ENCODE data around the gene SLC35F4.

SLC35F4 gene

GRCh38 chr14:57547131-57547530 lies 318.8 kb downstream of the SLC35F4 start:
- H3K9me3 ChIP-seq (ENCODE audit: control insufficient read depth in 2 of 2, low read length in 2 of 2) = peaks cover 0 to 6% of the 10 kb centered on the region in 2 donors
- H3K9ac ChIP-seq (ENCODE audit: low read length in 2 of 2) = no peak overlapping the region
- H3K36me3 ChIP-seq (ENCODE audit: control insufficient read depth in 2 of 2, insufficient read depth in 2 of 2, low read length in 2 of 2) = no peaks in the 10 kb centered on the region
- no peaks in the 10 kb centered on the region for H3K4me1 ChIP-seq (ENCODE audit: control insufficient read depth, insufficient read depth, low read length)
- H3K27me3 ChIP-seq (ENCODE audit: control insufficient read depth in 1 of 2, insufficient read depth in 2 of 2, low read length in 2 of 2) = no peaks in the 10 kb centered on the region
- no peak overlapping the region for H3K4me3 ChIP-seq (ENCODE audit: low read length in 2 of 2)
- no peak overlapping the region for H3K27ac ChIP-seq (ENCODE audit: low read length)

- no peaks in the 10 kb centered on the region for H3K9me3 ChIP-seq (ENCODE audit: control insufficient read depth in 2 of 2, low read length in 2 of 2)
Measured at GRCh38 chr14:57533214-57533613, 332.7 kb downstream of the SLC35F4 start.

GRCh38 chr14:57530571-57530970 lies 335.3 kb downstream of the SLC35F4 start:
- Histone ChIP-seq H3K9ac (ENCODE audit: low read length in 2 of 2) (no peak overlapping the region), H3K9me3 (ENCODE audit: control insufficient read depth in 2 of 2, low read length in 2 of 2) (peaks cover 0 to 5% of the 10 kb centered on the region in 2 donors), H3K4me3 (ENCODE audit: low read length in 2 of 2) (no peak overlapping the region), H3K27me3 (ENCODE audit: control insufficient read depth in 1 of 2, insufficient read depth in 2 of 2, low read length in 2 of 2) (no peaks in the 10 kb centered on the region), H3K27ac (ENCODE audit: low read length) (no peak overlapping the region), H3K4me1 (ENCODE audit: control insufficient read depth, insufficient read depth, low read length) (no peaks in the 10 kb centered on the region), H3K36me3 (ENCODE audit: control insufficient read depth in 2 of 2, insufficient read depth in 2 of 2, low read length in 2 of 2) (no peaks in the 10 kb centered on the region)

More at GRCh38 chr14:57533214-57533613, 332.7 kb downstream of the SLC35F4 start:
- Histone ChIP-seq H3K27ac (ENCODE audit: low read length) (no peak overlapping the region), H3K9ac (ENCODE audit: low read length in 2 of 2) (no peak overlapping the region), H3K4me1 (ENCODE audit: control insufficient read depth, insufficient read depth, low read length) (no peaks in the 10 kb centered on the region), H3K4me3 (ENCODE audit: low read length in 2 of 2) (no peak overlapping the region), H3K36me3 (ENCODE audit: control insufficient read depth in 2 of 2, insufficient read depth in 2 of 2, low read length in 2 of 2) (no peaks in the 10 kb centered on the region), H3K27me3 (ENCODE audit: control insufficient read depth in 1 of 2, insufficient read depth in 2 of 2, low read length in 2 of 2) (no peaks in the 10 kb centered on the region)

DNA sequence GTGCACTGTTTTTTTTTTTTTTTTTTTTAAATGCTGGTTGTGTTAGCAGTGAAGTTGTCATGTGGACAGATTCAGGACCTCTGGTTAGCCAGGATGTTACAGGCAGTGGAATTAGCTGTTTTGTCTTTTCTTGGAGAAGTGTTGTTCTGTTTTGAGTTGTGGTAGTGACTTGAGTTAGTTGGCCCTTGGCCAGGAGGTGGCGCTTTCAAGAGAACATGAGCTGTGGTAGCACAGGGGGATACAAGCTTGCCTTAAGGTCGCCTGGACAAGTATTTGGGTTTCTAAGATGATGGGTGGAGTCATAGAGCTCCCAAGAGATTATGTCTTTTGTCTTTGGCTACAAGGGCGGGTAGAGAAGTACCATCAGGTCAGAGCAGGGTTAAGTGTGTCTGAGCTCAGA lies 338.9 kb downstream of the SLC35F4 start:
- no peak overlapping the region for H3K9ac ChIP-seq (ENCODE audit: low read length in 2 of 2)
- H3K36me3 ChIP-seq (ENCODE audit: control insufficient read depth in 2 of 2, insufficient read depth in 2 of 2, low read length in 2 of 2) = no peaks in the 10 kb centered on the region
- no peak overlapping the region for H3K27ac ChIP-seq (ENCODE audit: low read length)
- no peaks in the 10 kb centered on the region for H3K27me3 ChIP-seq (ENCODE audit: control insufficient read depth in 1 of 2, insufficient read depth in 2 of 2, low read length in 2 of 2)
- no peaks in the 10 kb centered on the region for H3K4me1 ChIP-seq (ENCODE audit: control insufficient read depth, insufficient read depth, low read length)
- H3K9me3 ChIP-seq (ENCODE audit: control insufficient read depth in 2 of 2, low read length in 2 of 2) = peaks cover 0 to 5% of the 10 kb centered on the region in 2 donors
- H3K4me3 ChIP-seq (ENCODE audit: low read length in 2 of 2) = no peak overlapping the region

DNA sequence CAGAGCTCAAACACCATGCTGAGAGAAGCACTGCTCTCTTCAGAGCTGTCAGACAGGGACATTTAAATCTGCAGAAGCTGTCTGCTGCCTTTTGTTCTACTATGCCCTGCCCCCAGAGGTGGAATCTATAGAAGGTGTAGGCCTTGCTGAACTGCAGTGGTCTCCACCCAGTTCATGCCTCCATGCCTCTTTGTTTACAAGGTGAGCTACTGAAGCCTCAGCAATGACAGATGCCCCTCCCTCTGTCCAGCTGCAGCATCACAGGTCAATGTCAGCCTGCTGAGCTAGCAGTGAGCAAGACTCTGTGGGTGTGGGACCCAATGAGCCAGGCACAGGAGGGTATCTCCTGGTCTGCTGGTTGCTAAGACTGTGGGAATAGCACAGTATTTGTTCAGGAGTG lies 346.8 kb downstream of the SLC35F4 start:
- H3K4me1 ChIP-seq (ENCODE audit: control insufficient read depth, insufficient read depth, low read length) = no peaks in the 10 kb centered on the region
- H3K9ac ChIP-seq (ENCODE audit: low read length in 2 of 2) = no peak overlapping the region
- H3K9me3 ChIP-seq (ENCODE audit: control insufficient read depth in 2 of 2, low read length in 2 of 2) = peaks cover 0 to 2% of the 10 kb centered on the region in 2 donors
- H3K36me3 ChIP-seq (ENCODE audit: control insufficient read depth in 2 of 2, insufficient read depth in 2 of 2, low read length in 2 of 2) = no peaks in the 10 kb centered on the region
- no peak overlapping the region for H3K4me3 ChIP-seq (ENCODE audit: low read length in 2 of 2)
- no peak overlapping the region for H3K27ac ChIP-seq (ENCODE audit: low read length)
- no peaks in the 10 kb centered on the region for H3K27me3 ChIP-seq (ENCODE audit: control insufficient read depth in 1 of 2, insufficient read depth in 2 of 2, low read length in 2 of 2)
